Measurements from ENCODE around the gene ACVRL1. TPM values are rescaled to one million over a fixed set of nuclear protein-coding genes. Genes with fewer than 3 reads are reported as not detected.
A peak's percentile ranks its signal among the peaks of the same experiment; 100 is the strongest.

ACVRL1 gene
- total and polyA plus RNA-seq, 4 donors, result 3.1 to 7.9 (median 6.1) TPM

DNA sequence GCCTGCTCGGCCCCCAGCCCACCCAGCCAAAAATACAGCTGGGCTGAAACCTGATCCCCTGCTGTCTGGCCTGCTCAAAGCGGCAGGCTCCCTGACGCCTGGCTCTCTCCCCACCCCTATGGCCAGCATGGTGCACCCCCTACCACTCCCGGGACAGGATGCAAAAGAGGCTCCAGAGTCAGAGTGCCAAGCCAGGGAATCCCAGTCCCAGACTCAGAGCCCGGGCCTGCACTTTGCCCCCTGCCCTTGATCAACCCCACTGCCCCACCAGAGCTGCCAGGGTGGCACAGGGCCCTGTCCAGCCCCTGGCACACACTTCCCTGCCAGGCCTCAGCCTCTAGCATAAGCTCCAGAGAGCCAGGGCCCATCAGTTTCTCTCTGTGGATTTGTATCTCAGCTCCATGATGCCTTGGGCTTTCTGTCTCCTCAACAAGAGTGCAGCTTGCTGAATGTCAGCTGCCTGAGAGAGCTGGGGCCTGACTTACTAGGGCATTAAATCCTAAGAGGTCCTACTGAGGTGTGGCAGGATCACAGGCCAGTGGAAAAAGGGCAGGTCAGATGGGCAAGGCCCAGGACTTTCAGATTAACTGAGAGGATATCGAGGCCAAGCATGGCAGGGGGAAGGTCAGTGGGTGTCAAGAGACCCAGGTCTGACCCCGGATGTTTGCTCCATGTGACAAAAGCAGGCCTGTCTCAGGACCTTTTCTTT is 13.9 kb downstream of the ACVRL1 start:
- TF ChIP-seq JUND (IDR thresholded peaks at IDR 0.05) (peak in 1 of 2 donors; percentile 37), NR2F2 (IDR thresholded peaks at IDR 0.05) (peak; percentile 90), MAX (IDR thresholded peaks at IDR 0.05) (no peak), CTCF (IDR thresholded peaks at IDR 0.05; ENCODE audit: low read depth, low read length, missing input control) (no peak), FOXA2 (IDR thresholded peaks at IDR 0.05) (no peak), RXRA (IDR thresholded peaks at IDR 0.05) (peak; percentile 92 to 98), HNF4G (IDR thresholded peaks at IDR 0.05) (peak; percentile 82), GABPA (IDR thresholded peaks at IDR 0.05 in 1 of 2, conservative IDR thresholded peaks at IDR 0.05 in 1 of 2) (peak in 1 of 2 donors; percentile 15), SP1 (IDR thresholded peaks at IDR 0.05) (peak; percentile 91), EGR1 (IDR thresholded peaks at IDR 0.05; ENCODE audit: low read depth in 2 of 2) (no peak), HNF4A (conservative IDR thresholded peaks at IDR 0.05) (peak; percentile 88 to 94), FOXA1 (IDR thresholded peaks at IDR 0.05) (no peak), RAD21 (IDR thresholded peaks at IDR 0.05) (peak; percentile 19 to 57), TAF1 (conservative IDR thresholded peaks at IDR 0.05) (no peak), YY1 (IDR thresholded peaks at IDR 0.05) (no peak)
- TF ChIP-seq, protein P1, sequence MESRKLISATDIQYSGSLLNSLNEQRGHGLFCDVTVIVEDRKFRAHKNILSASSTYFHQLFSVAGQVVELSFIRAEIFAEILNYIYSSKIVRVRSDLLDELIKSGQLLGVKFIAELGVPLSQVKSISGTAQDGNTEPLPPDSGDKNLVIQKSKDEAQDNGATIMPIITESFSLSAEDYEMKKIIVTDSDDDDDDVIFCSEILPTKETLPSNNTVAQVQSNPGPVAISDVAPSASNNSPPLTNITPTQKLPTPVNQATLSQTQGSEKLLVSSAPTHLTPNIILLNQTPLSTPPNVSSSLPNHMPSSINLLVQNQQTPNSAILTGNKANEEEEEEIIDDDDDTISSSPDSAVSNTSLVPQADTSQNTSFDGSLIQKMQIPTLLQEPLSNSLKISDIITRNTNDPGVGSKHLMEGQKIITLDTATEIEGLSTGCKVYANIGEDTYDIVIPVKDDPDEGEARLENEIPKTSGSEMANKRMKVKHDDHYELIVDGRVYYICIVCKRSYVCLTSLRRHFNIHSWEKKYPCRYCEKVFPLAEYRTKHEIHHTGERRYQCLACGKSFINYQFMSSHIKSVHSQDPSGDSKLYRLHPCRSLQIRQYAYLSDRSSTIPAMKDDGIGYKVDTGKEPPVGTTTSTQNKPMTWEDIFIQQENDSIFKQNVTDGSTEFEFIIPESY (IDR thresholded peaks at IDR 0.05), result no peak
- TF ChIP-seq, protein P2, sequence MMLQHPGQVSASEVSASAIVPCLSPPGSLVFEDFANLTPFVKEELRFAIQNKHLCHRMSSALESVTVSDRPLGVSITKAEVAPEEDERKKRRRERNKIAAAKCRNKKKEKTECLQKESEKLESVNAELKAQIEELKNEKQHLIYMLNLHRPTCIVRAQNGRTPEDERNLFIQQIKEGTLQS (IDR thresholded peaks at IDR 0.05), result no peak
- TF ChIP-seq, protein P3, sequence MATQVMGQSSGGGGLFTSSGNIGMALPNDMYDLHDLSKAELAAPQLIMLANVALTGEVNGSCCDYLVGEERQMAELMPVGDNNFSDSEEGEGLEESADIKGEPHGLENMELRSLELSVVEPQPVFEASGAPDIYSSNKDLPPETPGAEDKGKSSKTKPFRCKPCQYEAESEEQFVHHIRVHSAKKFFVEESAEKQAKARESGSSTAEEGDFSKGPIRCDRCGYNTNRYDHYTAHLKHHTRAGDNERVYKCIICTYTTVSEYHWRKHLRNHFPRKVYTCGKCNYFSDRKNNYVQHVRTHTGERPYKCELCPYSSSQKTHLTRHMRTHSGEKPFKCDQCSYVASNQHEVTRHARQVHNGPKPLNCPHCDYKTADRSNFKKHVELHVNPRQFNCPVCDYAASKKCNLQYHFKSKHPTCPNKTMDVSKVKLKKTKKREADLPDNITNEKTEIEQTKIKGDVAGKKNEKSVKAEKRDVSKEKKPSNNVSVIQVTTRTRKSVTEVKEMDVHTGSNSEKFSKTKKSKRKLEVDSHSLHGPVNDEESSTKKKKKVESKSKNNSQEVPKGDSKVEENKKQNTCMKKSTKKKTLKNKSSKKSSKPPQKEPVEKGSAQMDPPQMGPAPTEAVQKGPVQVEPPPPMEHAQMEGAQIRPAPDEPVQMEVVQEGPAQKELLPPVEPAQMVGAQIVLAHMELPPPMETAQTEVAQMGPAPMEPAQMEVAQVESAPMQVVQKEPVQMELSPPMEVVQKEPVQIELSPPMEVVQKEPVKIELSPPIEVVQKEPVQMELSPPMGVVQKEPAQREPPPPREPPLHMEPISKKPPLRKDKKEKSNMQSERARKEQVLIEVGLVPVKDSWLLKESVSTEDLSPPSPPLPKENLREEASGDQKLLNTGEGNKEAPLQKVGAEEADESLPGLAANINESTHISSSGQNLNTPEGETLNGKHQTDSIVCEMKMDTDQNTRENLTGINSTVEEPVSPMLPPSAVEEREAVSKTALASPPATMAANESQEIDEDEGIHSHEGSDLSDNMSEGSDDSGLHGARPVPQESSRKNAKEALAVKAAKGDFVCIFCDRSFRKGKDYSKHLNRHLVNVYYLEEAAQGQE (IDR thresholded peaks at IDR 0.05), result peak; percentile 57
- no peak for DNase-seq (ENCODE audit: low spot score)
- Histone ChIP-seq H3K4me1 (ENCODE audit: control insufficient read depth in 4 of 4, insufficient read depth in 4 of 4, low read length in 3 of 4) (peaks cover 17 to 38% (median 28%) of the 10 kb centered on the region in 4 donors), H3K36me3 (ENCODE audit: control insufficient read depth in 4 of 4, insufficient read depth in 3 of 4, low read depth in 1 of 4, low read length in 3 of 4) (no peaks in the 10 kb centered on the region), H3K9me3 (ENCODE audit: control insufficient read depth in 4 of 4, low read length in 3 of 4) (no peaks in the 10 kb centered on the region), H3K27ac (ENCODE audit: low read depth in 1 of 2, low read length in 2 of 2) (peak overlapping the region; percentile 72 to 81), H3K4me3 (ENCODE audit: low read depth in 1 of 3, low read length in 3 of 3) (no peak overlapping the region), H3K9ac (ENCODE audit: low read depth in 1 of 2, low read length in 2 of 2) (no peak overlapping the region), H3K27me3 (ENCODE audit: control insufficient read depth in 4 of 4, insufficient read depth in 4 of 4, low read length in 3 of 4) (no peaks in the 10 kb centered on the region)
- WGBS, result 31% methylated on average over 7 of the region's 7 CpGs

Data from liver (tissue), 9 donors.